Measurements from ENCODE around the gene GDPGP1.

Gene GDPGP1

DNA sequence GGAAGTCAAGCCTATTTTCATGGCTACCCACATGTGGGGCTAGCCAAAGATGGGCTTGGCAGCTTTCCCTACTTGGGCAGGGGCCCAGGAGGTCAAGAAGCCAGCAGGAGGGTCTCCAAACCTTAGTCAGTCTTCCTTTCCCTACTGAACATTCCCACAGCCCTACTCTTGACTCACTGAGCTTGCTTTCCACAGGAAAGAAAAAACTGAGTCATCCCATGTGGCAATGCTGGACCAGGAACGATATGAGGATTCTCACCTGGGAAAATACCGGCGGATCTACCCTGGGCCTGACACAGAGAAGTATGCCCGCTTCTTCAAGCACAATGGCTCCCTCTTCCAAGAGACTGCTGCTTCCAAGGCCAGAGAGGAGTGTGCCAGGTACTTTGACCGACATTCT is 27.8 kb downstream of the GDPGP1 start:
- DNase-seq (ENCODE audit: low read depth): no peak
- H3K4me3 ChIP-seq (ENCODE audit: control insufficient read depth, low read depth, low read length): no peak overlapping the region
- TF ChIP-seq, protein P1, sequence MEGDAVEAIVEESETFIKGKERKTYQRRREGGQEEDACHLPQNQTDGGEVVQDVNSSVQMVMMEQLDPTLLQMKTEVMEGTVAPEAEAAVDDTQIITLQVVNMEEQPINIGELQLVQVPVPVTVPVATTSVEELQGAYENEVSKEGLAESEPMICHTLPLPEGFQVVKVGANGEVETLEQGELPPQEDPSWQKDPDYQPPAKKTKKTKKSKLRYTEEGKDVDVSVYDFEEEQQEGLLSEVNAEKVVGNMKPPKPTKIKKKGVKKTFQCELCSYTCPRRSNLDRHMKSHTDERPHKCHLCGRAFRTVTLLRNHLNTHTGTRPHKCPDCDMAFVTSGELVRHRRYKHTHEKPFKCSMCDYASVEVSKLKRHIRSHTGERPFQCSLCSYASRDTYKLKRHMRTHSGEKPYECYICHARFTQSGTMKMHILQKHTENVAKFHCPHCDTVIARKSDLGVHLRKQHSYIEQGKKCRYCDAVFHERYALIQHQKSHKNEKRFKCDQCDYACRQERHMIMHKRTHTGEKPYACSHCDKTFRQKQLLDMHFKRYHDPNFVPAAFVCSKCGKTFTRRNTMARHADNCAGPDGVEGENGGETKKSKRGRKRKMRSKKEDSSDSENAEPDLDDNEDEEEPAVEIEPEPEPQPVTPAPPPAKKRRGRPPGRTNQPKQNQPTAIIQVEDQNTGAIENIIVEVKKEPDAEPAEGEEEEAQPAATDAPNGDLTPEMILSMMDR (IDR thresholded peaks at IDR 0.05; ENCODE audit: control insufficient read depth, insufficient read depth, low read depth, low read length, missing control alignments): no peak

DNA sequence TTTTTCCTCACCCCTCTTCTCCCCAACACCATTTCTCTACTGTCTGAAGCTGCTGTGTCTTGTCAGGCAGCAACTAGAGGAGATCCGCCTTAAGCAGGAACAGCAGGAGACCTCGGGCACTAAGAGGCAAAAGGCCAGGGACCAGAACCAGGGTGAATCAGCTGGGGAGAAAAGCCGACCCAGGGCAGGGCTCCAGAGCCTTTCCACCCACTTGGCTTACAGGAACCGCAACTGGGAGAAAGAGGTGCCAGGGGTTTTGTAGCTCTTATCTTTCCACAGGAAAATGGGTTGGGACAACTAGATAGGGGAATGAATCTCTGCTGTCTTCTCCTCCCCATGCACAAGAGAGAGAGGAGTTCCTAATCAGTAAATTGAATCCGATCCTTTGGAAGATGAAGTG is 28.4 kb downstream of the GDPGP1 start:
- no peak for DNase-seq (ENCODE audit: low read depth)
- TF ChIP-seq, protein P1 (IDR thresholded peaks at IDR 0.05; ENCODE audit: control insufficient read depth, insufficient read depth, low read depth, low read length, missing control alignments): no peak
- no peak overlapping the region for H3K4me3 ChIP-seq (ENCODE audit: control insufficient read depth, low read depth, low read length)

DNA sequence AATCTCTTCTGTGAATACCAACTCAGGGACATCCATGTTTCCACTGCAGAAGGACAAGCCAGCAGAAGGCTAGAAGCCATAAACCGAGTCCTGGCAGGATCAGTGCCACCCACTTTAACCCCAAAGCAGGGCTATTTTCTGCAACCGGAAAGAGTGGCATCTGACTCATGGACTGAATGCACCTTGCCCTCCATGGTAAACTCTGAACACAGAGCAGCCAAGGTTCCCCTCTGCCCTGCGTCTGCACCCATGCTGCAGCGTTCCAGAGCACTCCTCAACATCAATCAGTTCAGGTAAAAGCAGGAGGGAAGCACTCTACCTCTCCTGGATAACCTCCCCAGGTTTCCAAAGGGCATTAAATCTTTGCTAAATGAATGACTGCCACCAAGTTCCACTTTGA is 30.7 kb downstream of the GDPGP1 start:
- H3K4me3 ChIP-seq (ENCODE audit: control insufficient read depth, low read depth, low read length): peak overlapping the region; percentile 74
- DNase-seq (ENCODE audit: low read depth): no peak
- TF ChIP-seq, protein P1 (IDR thresholded peaks at IDR 0.05; ENCODE audit: control insufficient read depth, insufficient read depth, low read depth, low read length, missing control alignments): no peak

DNA sequence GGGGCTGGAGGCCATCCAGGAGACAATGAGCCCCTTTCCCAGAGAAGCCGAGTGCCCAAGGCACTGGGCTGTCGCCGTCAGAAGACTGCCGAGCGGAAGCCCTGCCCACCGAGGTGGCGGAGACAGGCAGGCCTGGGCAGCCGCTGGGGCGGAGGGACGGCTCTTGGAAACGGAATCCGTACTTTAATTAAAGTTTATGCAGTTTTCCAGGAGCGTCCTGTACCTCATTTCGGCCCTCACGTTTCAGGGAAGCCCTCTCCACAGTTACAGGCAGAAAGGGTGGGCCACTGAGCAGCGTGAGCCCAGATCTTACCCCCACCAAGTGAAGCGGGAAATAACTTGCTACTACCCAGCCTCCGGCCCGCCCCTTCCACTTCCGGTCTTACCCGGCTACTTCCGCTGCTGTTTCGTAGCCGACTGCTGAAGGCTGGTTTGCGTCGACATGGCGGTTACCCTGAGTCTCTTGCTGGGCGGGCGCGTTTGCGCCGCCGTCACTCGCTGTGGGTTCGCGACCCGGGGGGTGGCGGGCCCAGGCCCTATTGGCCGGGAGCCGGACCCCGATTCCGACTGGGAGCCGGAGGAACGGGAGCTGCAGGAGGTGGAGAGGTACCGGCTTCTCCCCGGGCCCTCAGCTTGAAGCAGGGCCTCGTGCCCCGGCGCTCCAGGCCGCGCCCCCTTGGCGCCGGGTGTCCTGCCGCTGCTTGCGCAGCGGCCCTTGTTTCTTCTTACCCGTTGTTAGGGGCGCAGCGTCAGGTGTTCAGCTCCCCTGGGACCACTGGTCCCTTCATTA is 31.5 kb downstream of the GDPGP1 start, which contains the start of gene NGRN:
TSS of gene NGRN (plus strand) at position 402 of the 790 bp plus-strand sequence. CDS start at position 443, 41 bp downstream.
- DNase-seq (ENCODE audit: low read depth): peak; percentile 51
- TF ChIP-seq, protein P1 (IDR thresholded peaks at IDR 0.05; ENCODE audit: control insufficient read depth, insufficient read depth, low read depth, low read length, missing control alignments): no peak
- H3K4me3 ChIP-seq (ENCODE audit: control insufficient read depth, low read depth, low read length): peak within 1 kb of the TSS; percentile 74

DNA sequence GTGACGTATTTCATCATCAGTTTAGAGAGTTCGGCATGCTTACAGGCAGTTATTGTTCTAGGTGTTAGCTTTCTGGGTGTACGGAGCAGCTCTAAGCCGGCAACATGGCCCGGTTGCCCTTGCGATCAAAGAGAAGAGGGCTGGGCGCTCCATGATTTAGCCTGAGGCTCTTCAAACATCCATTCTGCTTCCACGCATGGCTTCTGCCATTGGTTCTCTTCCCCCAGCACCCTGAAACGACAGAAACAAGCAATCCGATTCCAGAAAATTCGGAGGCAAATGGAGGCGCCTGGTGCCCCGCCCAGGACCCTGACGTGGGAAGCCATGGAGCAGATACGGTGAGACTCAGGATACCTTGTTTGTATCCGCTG is 32.0 kb downstream of the GDPGP1 start:
- no peak for DNase-seq (ENCODE audit: low read depth)
- TF ChIP-seq, protein P1 (IDR thresholded peaks at IDR 0.05; ENCODE audit: control insufficient read depth, insufficient read depth, low read depth, low read length, missing control alignments): no peak
- H3K4me3 ChIP-seq (ENCODE audit: control insufficient read depth, low read depth, low read length): peak overlapping the region; percentile 74

DNA sequence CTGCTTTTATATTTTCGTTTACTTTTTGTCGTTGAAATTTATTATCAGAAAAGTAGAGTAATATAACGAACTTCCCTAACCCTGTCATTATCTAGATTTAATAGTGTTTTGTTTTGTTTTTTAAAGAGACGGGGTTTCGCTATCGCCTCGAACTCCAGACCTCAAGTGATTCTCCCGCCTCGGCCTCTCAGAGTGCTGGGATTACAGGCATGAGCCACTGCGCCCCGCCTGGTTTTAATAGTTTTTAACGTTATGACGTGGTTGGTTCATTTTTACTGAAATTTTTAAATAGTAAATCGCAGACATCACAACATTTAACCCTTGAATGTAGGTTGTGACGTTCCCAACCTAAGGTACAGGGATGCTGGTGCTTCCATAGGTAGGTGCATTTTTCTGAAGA is 32.5 kb downstream of the GDPGP1 start:
- peak overlapping the region; percentile 74 for H3K4me3 ChIP-seq (ENCODE audit: control insufficient read depth, low read depth, low read length)
- TF ChIP-seq, protein P1 (IDR thresholded peaks at IDR 0.05; ENCODE audit: control insufficient read depth, insufficient read depth, low read depth, low read length, missing control alignments): no peak
- DNase-seq (ENCODE audit: low read depth): no peak

All from AG09309 (cell line).